Measurements from ENCODE around the gene PURB. TPM values are rescaled to one million over a fixed set of nuclear protein-coding genes. Genes with fewer than 3 reads are reported as not detected.
"Not testable (repeated sequence)": the region's sequence is repeated elsewhere in the genome, so short reads cannot be mapped to it uniquely, and the experiment has no call there.

PURB gene
- total and polyA plus RNA-seq, 2 of the 4 experiments (the other 2 are of a cell fraction), result 6.3 to 8.8 TPM

DNA sequence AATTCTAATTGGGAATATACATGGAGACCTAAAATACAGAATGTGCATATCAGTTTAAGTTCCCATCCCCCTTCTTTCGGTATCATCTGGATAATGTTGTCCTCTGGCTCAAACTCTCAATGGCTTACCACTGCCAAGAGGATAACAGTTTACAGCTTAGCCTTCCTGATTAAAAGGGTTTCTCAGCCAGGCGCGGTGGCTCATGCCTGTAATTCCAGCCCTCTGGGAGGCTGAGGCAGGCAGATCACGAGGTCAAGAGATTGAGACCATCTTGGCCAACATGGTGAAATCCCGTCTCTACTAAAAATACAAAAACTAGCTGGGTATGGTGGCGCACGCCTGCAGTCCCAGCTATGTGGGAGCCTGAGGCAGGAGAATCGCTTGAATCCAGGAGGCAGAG, 42.7 kb downstream of the PURB start:
- H3K4me2 ChIP-seq (ENCODE audit: low read depth, low read length); H3K9me3 ChIP-seq (ENCODE audit: control insufficient read depth, insufficient read depth, low read length); POLR2A ChIA-PET (ENCODE audit: unreplicated experiment); H2BK120ac ChIP-seq (ENCODE audit: low read depth, low read length); BruUV-seq (replicated peaks); H3K9ac ChIP-seq (ENCODE audit: low read depth, low read length); H3K56ac ChIP-seq (ENCODE audit: extremely low read depth, insufficient read depth, low read length); H3K27me3 ChIP-seq (ENCODE audit: control insufficient read depth, insufficient read depth, low read length); H3K9me1 ChIP-seq (ENCODE audit: insufficient read depth, low read length); ATAC-seq (ENCODE audit: low read depth); DNase-seq; H2AK5ac ChIP-seq (ENCODE audit: low read depth, low read length); H3K14ac ChIP-seq (replicated peaks; ENCODE audit: low read depth, low read length); H3K4me3 ChIP-seq (ENCODE audit: insufficient read depth, low read depth, low read length); H3K23ac ChIP-seq (ENCODE audit: low read depth, low read length); H4K91ac ChIP-seq (ENCODE audit: insufficient read depth, low read depth, low read length); H4K5ac ChIP-seq (ENCODE audit: low read depth, low read length); H3K27ac ChIP-seq (ENCODE audit: insufficient read depth, low read length); H3K4ac ChIP-seq (ENCODE audit: low read depth, low read length); H2AK9ac ChIP-seq (replicated peaks; ENCODE audit: low read depth, low read length, poor library complexity); H2AFZ ChIP-seq (replicated peaks; ENCODE audit: low read length, poor library complexity); H2BK15ac ChIP-seq (ENCODE audit: low read depth, low read length); H2BK20ac ChIP-seq (ENCODE audit: low read depth, low read length); H3K18ac ChIP-seq (ENCODE audit: low read depth, low read length); H4K8ac ChIP-seq (ENCODE audit: low read depth in 2 of 2, low read length in 2 of 2); intact Hi-C loops (cut with micrococcal nuclease); H3K4me1 ChIP-seq (ENCODE audit: control insufficient read depth, insufficient read depth, low read length); H2BK5ac ChIP-seq (ENCODE audit: low read depth, low read length, poor library complexity, severe bottlenecking); dilution Hi-C loops (cut with HindIII; ENCODE audit: low sequenced_read_pairs, unreplicated experiment): not testable (repeated sequence)
- in situ Hi-C loops (cut with MboI; ENCODE audit: low sequenced_read_pairs), result loop anchor here (10.0 kb wide), 1 partner anchor 248 kb away; no protein-coding TSS in a partner anchor
- Histone ChIP-seq H3K36me3 (ENCODE audit: control insufficient read depth, insufficient read depth, low read length) (peaks cover 10% of the 10 kb centered on the region), H4K20me1 (ENCODE audit: insufficient read depth, low read length) (peaks cover 12% of the 10 kb centered on the region), H3K79me1 (ENCODE audit: low read depth in 1 of 2, low read length in 2 of 2) (peaks cover 17 to 34% of the 10 kb centered on the region in 2 experiments; a peak in 3 of 4 replicates)
- CTCF ChIA-PET, result interaction anchor here (0.9 kb wide), 1 partner anchor 12 kb away, joined by 3 read pairs; no protein-coding TSS in a partner anchor
- WGBS, 2 experiments (ENCODE audit: extremely low coverage in 2 of 2, insufficient read length in 1 of 2), result 100% methylated on average over 3 of the region's 8 CpGs; no CpG with 5 or more reads in 1 of the 2 experiments
